ENCODE results near the gene ZNF471. TPM values are rescaled to one million over a fixed set of nuclear protein-coding genes. Genes with fewer than 3 reads are reported as not detected.

Gene ZNF471
- total and polyA plus RNA-seq, 10 of the 15 experiments (the other 5 are each of a cell fraction or from before 2014, with no cell fraction given): 0.03 TPM; not detected in 9

DNA sequence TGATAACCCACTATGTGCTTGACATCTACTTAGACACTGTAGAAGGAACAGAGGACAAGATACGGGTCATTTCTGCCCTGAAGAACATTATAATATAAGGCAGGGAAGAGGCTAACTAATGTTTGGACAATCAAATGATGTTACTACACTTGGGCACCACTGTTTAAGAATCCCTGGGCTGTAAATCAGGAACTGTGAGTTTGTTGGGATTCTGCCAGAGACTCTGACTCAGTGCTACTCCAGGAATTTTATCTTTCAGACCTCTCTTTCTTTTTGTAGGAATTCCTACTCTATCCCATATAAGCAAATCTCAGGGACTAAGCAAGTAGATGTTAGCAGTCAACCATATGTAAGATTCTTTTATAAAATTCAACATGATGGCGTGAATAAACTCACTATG, 3.1 kb upstream of the ZNF471 start:
- H3K9ac ChIP-seq (ENCODE audit: control insufficient read depth, insufficient read depth, low read length): no peak overlapping the region
- H3K9me3 ChIP-seq (replicated peaks; ENCODE audit: control insufficient read depth, insufficient read depth, low read length): peaks cover 5% of the 10 kb centered on the region; the same call in 1 of the 3 replicates
- intact Hi-C loops (cut with micrococcal nuclease; ENCODE audit: unreplicated experiment): no loop called here
- BruUV-seq (replicated peaks): no TSS peak
- FAIRE-seq (no peak), DNase-seq (ENCODE audit: low read depth, low spot score) (no peak), ATAC-seq (no peak)
- SMC1A ChIA-PET (ENCODE audit: uncharacterized antibody, unreplicated experiment): no interaction called here
- H2AFZ ChIP-seq (ENCODE audit: control insufficient read depth, low read depth, low read length): no peak overlapping the region
- in situ Hi-C loops (cut with MboI): no loop called here
- no peaks in the 10 kb centered on the region for H3K27me3 ChIP-seq (replicated peaks in 1 of 2; ENCODE audit: control insufficient read depth in 2 of 2, insufficient read depth in 2 of 2, low read length in 1 of 2)
- H3K4me2 ChIP-seq (ENCODE audit: control insufficient read depth, insufficient read depth): no peak overlapping the region
- H3K27ac ChIP-seq (ENCODE audit: control insufficient read depth, insufficient read depth): no peak overlapping the region
- CTCF ChIA-PET: no interaction called here
- H3K4me1 ChIP-seq (ENCODE audit: control insufficient read depth, insufficient read depth, low read length): no peaks in the 10 kb centered on the region
- no peaks in the 10 kb centered on the region for H3K36me3 ChIP-seq (ENCODE audit: control insufficient read depth in 2 of 2, insufficient read depth in 2 of 2, low read length in 1 of 2)
- POLR2A ChIA-PET: no interaction called here
- H3K79me2 ChIP-seq (ENCODE audit: control insufficient read depth, insufficient read depth, low read length): no peaks in the 10 kb centered on the region
- 0% methylated on average over 2 of the region's 2 CpGs for WGBS (ENCODE audit: insufficient coverage, insufficient replicate concordance, low lambda C conversion rate, missing lambda C conversion rate)
- RAD21 ChIA-PET (ENCODE audit: unreplicated experiment): no interaction called here
- H4K20me1 ChIP-seq (ENCODE audit: control insufficient read depth, insufficient read depth): no peaks in the 10 kb centered on the region
- no peak overlapping the region for H3K4me3 ChIP-seq
- TF ChIP-seq, protein P1, sequence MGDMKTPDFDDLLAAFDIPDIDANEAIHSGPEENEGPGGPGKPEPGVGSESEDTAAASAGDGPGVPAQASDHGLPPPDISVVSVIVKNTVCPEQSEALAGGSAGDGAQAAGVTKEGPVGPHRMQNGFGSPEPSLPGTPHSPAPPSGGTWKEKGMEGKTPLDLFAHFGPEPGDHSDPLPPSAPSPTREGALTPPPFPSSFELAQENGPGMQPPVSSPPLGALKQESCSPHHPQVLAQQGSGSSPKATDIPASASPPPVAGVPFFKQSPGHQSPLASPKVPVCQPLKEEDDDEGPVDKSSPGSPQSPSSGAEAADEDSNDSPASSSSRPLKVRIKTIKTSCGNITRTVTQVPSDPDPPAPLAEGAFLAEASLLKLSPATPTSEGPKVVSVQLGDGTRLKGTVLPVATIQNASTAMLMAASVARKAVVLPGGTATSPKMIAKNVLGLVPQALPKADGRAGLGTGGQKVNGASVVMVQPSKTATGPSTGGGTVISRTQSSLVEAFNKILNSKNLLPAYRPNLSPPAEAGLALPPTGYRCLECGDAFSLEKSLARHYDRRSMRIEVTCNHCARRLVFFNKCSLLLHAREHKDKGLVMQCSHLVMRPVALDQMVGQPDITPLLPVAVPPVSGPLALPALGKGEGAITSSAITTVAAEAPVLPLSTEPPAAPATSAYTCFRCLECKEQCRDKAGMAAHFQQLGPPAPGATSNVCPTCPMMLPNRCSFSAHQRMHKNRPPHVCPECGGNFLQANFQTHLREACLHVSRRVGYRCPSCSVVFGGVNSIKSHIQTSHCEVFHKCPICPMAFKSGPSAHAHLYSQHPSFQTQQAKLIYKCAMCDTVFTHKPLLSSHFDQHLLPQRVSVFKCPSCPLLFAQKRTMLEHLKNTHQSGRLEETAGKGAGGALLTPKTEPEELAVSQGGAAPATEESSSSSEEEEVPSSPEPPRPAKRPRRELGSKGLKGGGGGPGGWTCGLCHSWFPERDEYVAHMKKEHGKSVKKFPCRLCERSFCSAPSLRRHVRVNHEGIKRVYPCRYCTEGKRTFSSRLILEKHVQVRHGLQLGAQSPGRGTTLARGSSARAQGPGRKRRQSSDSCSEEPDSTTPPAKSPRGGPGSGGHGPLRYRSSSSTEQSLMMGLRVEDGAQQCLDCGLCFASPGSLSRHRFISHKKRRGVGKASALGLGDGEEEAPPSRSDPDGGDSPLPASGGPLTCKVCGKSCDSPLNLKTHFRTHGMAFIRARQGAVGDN (IDR thresholded peaks at IDR 0.05): no peak
- TF ChIP-seq, protein P2, sequence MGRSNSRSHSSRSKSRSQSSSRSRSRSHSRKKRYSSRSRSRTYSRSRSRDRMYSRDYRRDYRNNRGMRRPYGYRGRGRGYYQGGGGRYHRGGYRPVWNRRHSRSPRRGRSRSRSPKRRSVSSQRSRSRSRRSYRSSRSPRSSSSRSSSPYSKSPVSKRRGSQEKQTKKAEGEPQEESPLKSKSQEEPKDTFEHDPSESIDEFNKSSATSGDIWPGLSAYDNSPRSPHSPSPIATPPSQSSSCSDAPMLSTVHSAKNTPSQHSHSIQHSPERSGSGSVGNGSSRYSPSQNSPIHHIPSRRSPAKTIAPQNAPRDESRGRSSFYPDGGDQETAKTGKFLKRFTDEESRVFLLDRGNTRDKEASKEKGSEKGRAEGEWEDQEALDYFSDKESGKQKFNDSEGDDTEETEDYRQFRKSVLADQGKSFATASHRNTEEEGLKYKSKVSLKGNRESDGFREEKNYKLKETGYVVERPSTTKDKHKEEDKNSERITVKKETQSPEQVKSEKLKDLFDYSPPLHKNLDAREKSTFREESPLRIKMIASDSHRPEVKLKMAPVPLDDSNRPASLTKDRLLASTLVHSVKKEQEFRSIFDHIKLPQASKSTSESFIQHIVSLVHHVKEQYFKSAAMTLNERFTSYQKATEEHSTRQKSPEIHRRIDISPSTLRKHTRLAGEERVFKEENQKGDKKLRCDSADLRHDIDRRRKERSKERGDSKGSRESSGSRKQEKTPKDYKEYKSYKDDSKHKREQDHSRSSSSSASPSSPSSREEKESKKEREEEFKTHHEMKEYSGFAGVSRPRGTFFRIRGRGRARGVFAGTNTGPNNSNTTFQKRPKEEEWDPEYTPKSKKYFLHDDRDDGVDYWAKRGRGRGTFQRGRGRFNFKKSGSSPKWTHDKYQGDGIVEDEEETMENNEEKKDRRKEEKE (IDR thresholded peaks at IDR 0.05): no peak
- no peak for TF ChIP-seq ZNF592 (IDR thresholded peaks at IDR 0.05)
- no peak for TF ChIP-seq IKZF1 (conservative IDR thresholded peaks at IDR 0.05)
- no peak for TF ChIP-seq SUPT20H (IDR thresholded peaks at IDR 0.05; ENCODE audit: borderline replicate concordance, control insufficient read depth, low read depth, low read length)
- TF ChIP-seq ATF7 (IDR thresholded peaks at IDR 0.05; ENCODE audit: low read depth): no peak
- TF ChIP-seq STAT3 (IDR thresholded peaks at IDR 0.05; ENCODE audit: low read depth, low read length): no peak
- no peak for TF ChIP-seq JUNB (IDR thresholded peaks at IDR 0.05)
- no peak for TF ChIP-seq BMI1 (IDR thresholded peaks at IDR 0.05; ENCODE audit: borderline replicate concordance)
- no peak for TF ChIP-seq ZSCAN29 (IDR thresholded peaks at IDR 0.05)
- TF ChIP-seq, protein P3, sequence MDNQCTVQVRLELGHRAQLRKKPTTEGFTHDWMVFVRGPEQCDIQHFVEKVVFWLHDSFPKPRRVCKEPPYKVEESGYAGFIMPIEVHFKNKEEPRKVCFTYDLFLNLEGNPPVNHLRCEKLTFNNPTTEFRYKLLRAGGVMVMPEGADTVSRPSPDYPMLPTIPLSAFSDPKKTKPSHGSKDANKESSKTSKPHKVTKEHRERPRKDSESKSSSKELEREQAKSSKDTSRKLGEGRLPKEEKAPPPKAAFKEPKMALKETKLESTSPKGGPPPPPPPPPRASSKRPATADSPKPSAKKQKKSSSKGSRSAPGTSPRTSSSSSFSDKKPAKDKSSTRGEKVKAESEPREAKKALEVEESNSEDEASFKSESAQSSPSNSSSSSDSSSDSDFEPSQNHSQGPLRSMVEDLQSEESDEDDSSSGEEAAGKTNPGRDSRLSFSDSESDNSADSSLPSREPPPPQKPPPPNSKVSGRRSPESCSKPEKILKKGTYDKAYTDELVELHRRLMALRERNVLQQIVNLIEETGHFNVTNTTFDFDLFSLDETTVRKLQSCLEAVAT (IDR thresholded peaks at IDR 0.05): no peak
- TF ChIP-seq NR2C1 (IDR thresholded peaks at IDR 0.05): no peak

Measured in GM12878 (cell line).